Testis (tissue), 3 donors: ENCODE measurements around the gene SATB1. TPM values are rescaled to one million over a fixed set of nuclear protein-coding genes. Genes with fewer than 3 reads are reported as not detected.

Experiments
- DNase-seq: peaks from one replicate; pipeline ENCODE4 v3.0.0-alpha.2; 2019
- H3K27ac ChIP-seq, 2 donors: fragments of 200-600 bp; sonication (generic); one replicate each; pipeline ENCODE4 v1.5.1; 2019
- H3K27me3 ChIP-seq: fragments of 200-600 bp; sonication (generic); one replicate; pipeline ENCODE4 v1.5.1; 2019
- H3K36me3 ChIP-seq: fragments of 200-600 bp; sonication (generic); one replicate; pipeline ENCODE4 v1.5.1; 2017; ENCODE audit warnings: low read depth; ENCODE audit errors: missing control alignments
- H3K4me1 ChIP-seq: fragments of 200-600 bp; sonication (generic); one replicate; pipeline ENCODE4 v1.5.1; 2019
- H3K4me3 ChIP-seq, 2 donors: fragments of 200-600 bp; sonication (generic); one replicate each; pipeline ENCODE4 v1.5.1; 2017 to 2019
- H3K9me3 ChIP-seq: fragments of 200-600 bp; sonication (generic); one replicate; pipeline ENCODE4 v1.5.1; 2017
- CTCF ChIP-seq, 3 experiments: fragments of 450-650 bp in 2 of 3; fragments of 200-600 bp in 1 of 3; sonication (generic) in 1 of 3; IDR thresholded peaks; one replicate each; pipeline ENCODE4 v1.5.1; 2016 to 2019; ENCODE audit warnings: antibody characterized with exemption in 3 of 3, mild to moderate bottlenecking in 2 of 3, moderate library complexity in 1 of 3
- POLR2A ChIP-seq: fragments of 450-650 bp; IDR thresholded peaks from one replicate; pipeline ENCODE4 v1.6.1; 2017; ENCODE audit warnings: antibody characterized with exemption, mild to moderate bottlenecking, moderate library complexity
- WGBS, 2 donors: methylation state at CpG; one replicate each; pipeline ENCODE4 v1.1.5; 2018; 5-methylcytosine and 5-hydroxymethylcytosine counted together
- intact Hi-C: fragments of 100-400 bp; cut with DNase I; formaldehyde crosslinking; loops from one replicate; pipeline ENCODE4 v1.15.1; 2023; ENCODE audit warnings: low total_unique reads
- polyA plus RNA-seq: library from polyadenylated mRNA; stranded (reverse); fragments of 350-450 nt; fragmentation: Illumina TruSeq; extraction: RNeasy Lipid Tissue Mini Kit (QIAGEN cat#74804); gene quantifications from one replicate; pipeline ENCODE4 v1.2.3, GENCODE V29; 2014; ENCODE audit warnings: low read depth, low replicate concordance; ENCODE audit not compliant: insufficient read depth
- total RNA-seq, 2 donors: library from RNA; depleted of rRNA; stranded (reverse); fragments of >200 nt; gene quantifications; one replicate each; pipeline ENCODE4 v1.2.3, GENCODE V29; 2016

SATB1 gene
- total and polyA plus RNA-seq, 3 donors from 2014 or later = 12.6 to 44.4 (median 36.1) TPM

DNA sequence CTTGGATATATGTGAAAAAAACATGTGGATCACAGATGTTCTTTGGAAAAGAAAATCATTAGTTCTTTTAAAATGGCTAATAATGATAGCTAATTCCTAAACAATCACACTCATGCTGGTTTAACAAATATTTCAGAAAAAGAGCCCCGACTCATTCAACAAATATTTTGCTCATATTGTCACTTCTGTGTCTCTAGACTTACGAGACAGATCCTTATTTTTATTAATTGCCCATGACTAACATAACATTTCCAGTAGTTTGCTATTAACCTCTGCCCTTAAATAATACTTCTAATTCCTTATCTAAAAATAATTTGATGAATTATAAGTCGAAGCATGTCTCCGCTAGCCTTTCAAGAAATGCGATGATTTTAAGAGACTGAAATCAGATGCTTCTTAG lies 70.4 kb downstream of the SATB1 start:
- no peaks in the 10 kb centered on the region for H3K4me1 ChIP-seq
- H3K4me3 ChIP-seq = no peak overlapping the region
- no peak for DNase-seq
- intact Hi-C loops = no loop called here
- H3K9me3 ChIP-seq = no peaks in the 10 kb centered on the region
- TF ChIP-seq POLR2A (no peak), CTCF (IDR thresholded peaks at IDR 0.05) (no peak)
- WGBS, 2 donors = 82 to 85% methylated on average over 5 of the region's 5 CpGs
- H3K36me3 ChIP-seq = no peaks in the 10 kb centered on the region
- no peaks in the 10 kb centered on the region for H3K27me3 ChIP-seq
- no peak overlapping the region for H3K27ac ChIP-seq

DNA sequence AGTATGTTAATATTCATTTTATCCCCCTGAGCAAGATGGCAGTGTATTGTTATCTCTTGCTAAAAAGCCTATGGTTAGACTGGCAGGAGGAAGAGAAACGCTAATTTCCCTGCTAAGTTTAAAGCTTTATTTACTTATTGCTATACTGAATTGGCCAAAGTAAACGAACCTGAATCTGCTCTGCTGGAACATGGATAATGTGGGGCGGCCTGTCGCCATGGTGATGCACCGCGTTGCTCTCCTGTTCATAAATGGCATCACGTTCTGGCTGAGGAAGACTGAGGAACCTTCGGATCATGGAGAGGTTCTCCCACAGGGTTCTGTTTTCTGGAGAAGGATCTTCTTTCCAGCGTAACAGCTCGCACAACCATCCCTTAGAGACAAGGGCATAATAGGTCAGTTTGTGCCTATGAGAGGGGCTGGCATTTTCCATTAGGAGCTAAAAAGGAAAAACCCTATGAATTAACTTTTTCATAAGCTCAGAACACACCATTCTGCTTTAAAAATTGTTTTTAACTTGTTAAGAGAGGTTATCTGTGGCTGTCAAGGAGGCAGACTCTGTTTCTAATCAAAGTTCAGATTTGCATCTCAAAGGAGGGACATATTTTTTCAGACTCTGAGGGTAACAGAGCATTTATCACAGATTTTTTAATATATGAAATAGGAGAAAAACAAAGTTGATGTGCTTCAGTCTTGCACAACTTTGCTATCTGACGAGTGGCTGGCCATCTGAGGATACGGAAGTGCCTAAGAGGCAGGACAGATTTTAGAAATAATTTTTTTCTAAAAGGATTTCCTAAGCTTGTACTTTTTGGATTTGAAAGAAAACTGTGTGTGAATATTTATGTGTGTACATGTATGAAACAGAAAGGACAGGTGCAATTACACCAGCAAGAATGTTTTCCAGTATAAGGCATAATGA lies 73.1 kb downstream of the SATB1 start:
- H3K27me3 ChIP-seq = no peaks in the 10 kb centered on the region
- intact Hi-C loops = no loop called here
- H3K27ac ChIP-seq = no peak overlapping the region
- H3K36me3 ChIP-seq = no peaks in the 10 kb centered on the region
- WGBS, 2 donors = 71 to 82% methylated on average over 12 of the region's 12 CpGs
- no peaks in the 10 kb centered on the region for H3K9me3 ChIP-seq
- H3K4me1 ChIP-seq = no peaks in the 10 kb centered on the region
- no peak overlapping the region for H3K4me3 ChIP-seq
- no peak for DNase-seq
- TF ChIP-seq POLR2A (no peak), CTCF (IDR thresholded peaks at IDR 0.05) (no peak)

DNA sequence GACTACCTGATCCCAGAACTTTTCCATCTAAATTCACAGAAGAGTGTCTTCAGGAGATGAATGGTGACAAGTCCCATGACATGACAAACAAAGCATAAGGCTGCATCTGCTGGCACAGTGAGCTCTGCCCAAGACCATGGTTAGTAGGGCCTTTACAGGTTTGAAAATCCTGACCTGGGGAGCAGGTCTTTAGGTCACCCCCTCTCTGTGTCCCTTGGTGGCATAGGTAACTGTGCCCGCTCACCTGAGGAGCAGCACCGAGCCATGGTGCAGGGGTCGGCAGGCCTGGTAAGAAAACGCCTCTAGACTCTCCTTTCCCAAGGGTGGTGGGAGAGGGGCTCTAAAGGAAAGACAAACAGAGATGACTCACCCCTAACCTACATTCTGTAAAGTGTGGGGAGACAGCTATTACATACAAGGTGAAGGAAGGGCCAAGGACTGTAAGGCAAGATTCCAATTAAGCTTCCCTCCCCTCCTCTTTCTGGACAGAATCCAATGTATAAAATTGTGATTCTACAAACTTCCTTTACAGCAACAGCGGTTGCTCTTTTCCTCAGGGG lies 74.0 kb downstream of the SATB1 start:
- 82 to 93% methylated on average over 5 of the region's 5 CpGs for WGBS, 2 donors
- Histone ChIP-seq H3K4me1 (no peaks in the 10 kb centered on the region), H3K4me3 (no peak overlapping the region), H3K9me3 (no peaks in the 10 kb centered on the region), H3K27me3 (no peaks in the 10 kb centered on the region), H3K27ac (no peak overlapping the region), H3K36me3 (no peaks in the 10 kb centered on the region)
- TF ChIP-seq CTCF (IDR thresholded peaks at IDR 0.05) (no peak), POLR2A (no peak)
- intact Hi-C loops = no loop called here
- DNase-seq = no peak

DNA sequence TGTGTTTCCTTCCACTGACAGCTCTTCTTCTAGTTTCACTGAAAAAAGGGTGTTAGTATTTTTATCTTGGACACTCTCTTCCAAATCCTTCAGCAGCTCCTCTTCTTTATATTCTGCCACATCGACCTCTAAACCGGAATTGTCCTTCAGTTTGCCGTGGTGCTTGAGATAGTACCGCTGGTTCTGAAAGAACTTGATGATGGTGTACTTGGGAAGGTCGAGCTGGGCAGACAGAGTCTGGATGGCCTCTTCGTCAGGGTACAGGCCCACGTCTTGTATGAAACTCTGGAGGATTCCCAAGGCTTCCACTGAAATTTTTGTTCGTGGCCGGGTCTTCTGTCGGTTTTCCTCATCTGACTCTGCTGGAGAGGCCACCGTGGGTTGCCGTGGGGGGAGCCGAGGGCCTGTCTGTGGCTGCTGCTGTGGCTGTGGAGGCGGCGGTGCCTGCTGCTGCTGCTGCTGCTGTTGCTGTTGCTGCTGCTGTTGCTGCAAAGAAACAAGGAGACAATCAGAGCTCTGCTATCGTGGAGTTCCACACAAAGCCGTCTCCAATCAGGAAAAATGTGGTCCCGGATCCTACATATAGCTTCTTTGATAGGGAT lies 75.8 kb downstream of the SATB1 start:
- no peak for TF ChIP-seq POLR2A
- TF ChIP-seq CTCF (IDR thresholded peaks at IDR 0.05) = no peak
- WGBS, 2 donors = 88 to 90% methylated on average over 17 to 18 of the region's 18 CpGs
- no peak overlapping the region for H3K4me3 ChIP-seq
- no peak overlapping the region for H3K27ac ChIP-seq
- no peaks in the 10 kb centered on the region for H3K36me3 ChIP-seq
- H3K4me1 ChIP-seq = no peaks in the 10 kb centered on the region
- intact Hi-C loops = no loop called here
- no peaks in the 10 kb centered on the region for H3K27me3 ChIP-seq
- H3K9me3 ChIP-seq = no peaks in the 10 kb centered on the region
- no peak for DNase-seq
